ENCODE measurements around the gene IQSEC1. TPM values are rescaled to one million over a fixed set of nuclear protein-coding genes. Genes with fewer than 3 reads are reported as not detected.
A peak's percentile ranks its signal among the peaks of the same experiment; 100 is the strongest.

The IQSEC1 gene
- polyA plus RNA-seq, 4 donors, result 1.1 to 24.8 (median 7.8) TPM

DNA sequence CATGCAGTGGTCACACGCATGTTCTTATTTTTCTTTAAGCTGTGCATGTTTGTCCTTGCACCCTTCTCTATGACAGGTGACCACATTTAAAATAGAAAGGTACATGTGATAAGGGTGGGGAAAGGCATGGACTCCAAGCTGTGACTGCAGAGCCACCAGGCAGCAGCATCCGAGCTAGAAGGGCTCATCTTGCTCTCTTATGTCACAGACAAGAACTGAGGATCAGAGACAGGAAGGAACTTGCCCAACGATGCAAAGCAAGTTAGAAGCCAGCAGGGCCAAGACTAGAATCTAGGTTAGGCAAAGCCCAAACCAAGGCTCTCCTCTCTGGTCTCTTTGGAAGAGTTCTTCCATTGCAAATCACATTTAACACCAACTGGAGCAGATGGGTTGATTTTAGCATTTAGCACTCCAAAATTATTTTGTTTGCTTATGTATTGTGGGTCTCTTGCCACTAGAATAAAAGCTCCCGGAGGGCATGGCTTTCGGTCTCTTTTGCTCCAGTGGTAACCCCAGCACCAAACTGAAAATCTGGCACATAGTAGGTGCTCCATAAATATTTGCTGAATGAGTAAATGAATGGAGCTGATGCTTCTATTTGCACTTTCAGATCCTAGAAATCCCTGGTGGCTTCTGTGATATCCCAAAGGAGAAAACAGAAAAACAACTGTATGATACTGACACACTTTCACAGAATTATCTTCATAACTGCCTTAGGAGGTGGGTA lies 84.3 kb downstream of the IQSEC1 start:
- H3K9me3 ChIP-seq (ENCODE audit: control insufficient read depth in 2 of 2, insufficient read depth in 1 of 2, low read depth in 1 of 2, low read length in 1 of 2), result no peaks in the 10 kb centered on the region
- H3K4me1 ChIP-seq (ENCODE audit: control insufficient read depth in 3 of 3, insufficient read depth in 2 of 3, low read depth in 1 of 3, low read length in 2 of 3), result peaks cover 0 to 25% (median 0%) of the 10 kb centered on the region in 3 donors
- DNase-seq, result no peak
- H3K27me3 ChIP-seq (ENCODE audit: control insufficient read depth in 3 of 3, insufficient read depth in 3 of 3, low read length in 3 of 3), result peaks cover 0 to 5% (median 0%) of the 10 kb centered on the region in 3 donors
- no peak for FAIRE-seq
- peaks cover 0 to 2% (median 0%) of the 10 kb centered on the region in 3 donors for H3K36me3 ChIP-seq (ENCODE audit: control insufficient read depth in 3 of 3, insufficient read depth in 2 of 3, low read depth in 1 of 3, low read length in 3 of 3)
- H3K27ac ChIP-seq (ENCODE audit: low read depth in 1 of 3, low read length in 2 of 3), result no peak overlapping the region
- no peak overlapping the region for H3K4me3 ChIP-seq (ENCODE audit: low read depth in 1 of 3, low read length in 3 of 3)
- WGBS, 3 donors, result 84 to 89% (median 85%) methylated on average over 5 of the region's 5 CpGs

- DNase-seq (no peak), FAIRE-seq (no peak)
- H3K36me3 ChIP-seq (ENCODE audit: control insufficient read depth in 3 of 3, insufficient read depth in 2 of 3, low read depth in 1 of 3, low read length in 3 of 3), result peaks cover 0 to 2% (median 0%) of the 10 kb centered on the region in 3 donors
- H3K27me3 ChIP-seq (ENCODE audit: control insufficient read depth in 3 of 3, insufficient read depth in 3 of 3, low read length in 3 of 3), result no peaks in the 10 kb centered on the region
- H3K9me3 ChIP-seq (ENCODE audit: control insufficient read depth in 2 of 2, insufficient read depth in 1 of 2, low read depth in 1 of 2, low read length in 1 of 2), result no peaks in the 10 kb centered on the region
- no peak overlapping the region for H3K27ac ChIP-seq (ENCODE audit: low read depth in 1 of 3, low read length in 2 of 3)
- no peak overlapping the region for H3K4me3 ChIP-seq (ENCODE audit: low read depth in 1 of 3, low read length in 3 of 3)
- WGBS, 3 donors, result 82 to 90% (median 87%) methylated on average over 5 of the region's 5 CpGs
- peaks cover 0 to 23% (median 0%) of the 10 kb centered on the region in 3 donors for H3K4me1 ChIP-seq (ENCODE audit: control insufficient read depth in 3 of 3, insufficient read depth in 2 of 3, low read depth in 1 of 3, low read length in 2 of 3)
These were observed 85.6 kb downstream of the IQSEC1 start for GRCh38 chr3:12987602-12988001.

DNA sequence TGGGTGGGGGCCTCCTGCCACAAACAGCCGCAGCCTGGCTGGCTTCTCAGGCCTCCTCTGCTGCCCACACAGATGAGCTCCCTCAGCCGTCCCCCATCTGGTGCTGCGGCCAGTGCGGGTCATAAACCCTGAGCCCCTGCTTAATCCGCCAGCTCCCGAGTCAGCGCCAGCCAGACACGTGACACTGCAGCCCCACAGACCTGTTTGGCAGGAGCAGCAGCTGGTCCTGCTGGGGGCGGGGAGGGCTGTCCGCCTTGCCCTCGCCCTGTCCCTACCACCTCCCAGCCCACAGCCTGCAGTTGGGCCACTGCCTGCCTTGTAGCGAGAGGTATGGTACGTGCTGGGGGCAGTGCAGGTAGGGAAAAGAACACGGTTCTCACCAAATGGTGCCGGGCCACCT lies 86.2 kb downstream of the IQSEC1 start:
- DNase-seq (peak in 1 of 2 donors; percentile 39), FAIRE-seq (no peak)
- peaks cover 0 to 2% (median 0%) of the 10 kb centered on the region in 3 donors for H3K36me3 ChIP-seq (ENCODE audit: control insufficient read depth in 3 of 3, insufficient read depth in 2 of 3, low read depth in 1 of 3, low read length in 3 of 3)
- H3K4me3 ChIP-seq (ENCODE audit: low read depth in 1 of 3, low read length in 3 of 3), result no peak overlapping the region
- H3K4me1 ChIP-seq (ENCODE audit: control insufficient read depth in 3 of 3, insufficient read depth in 2 of 3, low read depth in 1 of 3, low read length in 2 of 3), result peaks cover 0 to 23% (median 0%) of the 10 kb centered on the region in 3 donors
- no peaks in the 10 kb centered on the region for H3K27me3 ChIP-seq (ENCODE audit: control insufficient read depth in 3 of 3, insufficient read depth in 3 of 3, low read length in 3 of 3)
- H3K27ac ChIP-seq (ENCODE audit: low read depth in 1 of 3, low read length in 2 of 3), result no peak overlapping the region
- WGBS, 3 donors, result 30 to 73% (median 51%) methylated on average over 15 of the region's 15 CpGs
- H3K9me3 ChIP-seq (ENCODE audit: control insufficient read depth in 2 of 2, insufficient read depth in 1 of 2, low read depth in 1 of 2, low read length in 1 of 2), result no peaks in the 10 kb centered on the region

DNA sequence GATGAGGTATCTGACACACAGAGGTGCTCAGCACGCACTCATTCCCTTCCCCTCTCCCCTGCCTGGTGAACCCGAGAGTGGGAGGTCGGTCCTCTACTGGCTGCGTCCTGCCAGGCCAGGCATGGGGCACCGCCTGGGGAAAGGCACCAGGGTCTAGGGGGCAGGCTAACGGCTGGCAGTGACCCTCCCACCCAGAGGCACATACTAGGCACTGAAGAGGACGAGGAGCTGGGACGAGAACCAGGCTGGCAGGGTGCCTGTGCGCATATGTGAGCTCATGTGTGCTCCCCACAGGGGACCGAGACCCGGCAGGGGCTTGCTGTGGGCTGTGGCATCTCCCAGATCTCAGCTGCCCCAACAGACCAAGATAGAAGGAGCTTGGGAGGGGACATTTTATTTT lies 86.7 kb downstream of the IQSEC1 start:
- H3K27ac ChIP-seq (ENCODE audit: low read depth in 1 of 3, low read length in 2 of 3), result no peak overlapping the region
- DNase-seq (no peak), FAIRE-seq (no peak)
- H3K9me3 ChIP-seq (ENCODE audit: control insufficient read depth in 2 of 2, insufficient read depth in 1 of 2, low read depth in 1 of 2, low read length in 1 of 2), result no peaks in the 10 kb centered on the region
- peaks cover 0 to 2% (median 0%) of the 10 kb centered on the region in 3 donors for H3K36me3 ChIP-seq (ENCODE audit: control insufficient read depth in 3 of 3, insufficient read depth in 2 of 3, low read depth in 1 of 3, low read length in 3 of 3)
- peaks cover 0 to 23% (median 0%) of the 10 kb centered on the region in 3 donors for H3K4me1 ChIP-seq (ENCODE audit: control insufficient read depth in 3 of 3, insufficient read depth in 2 of 3, low read depth in 1 of 3, low read length in 2 of 3)
- H3K4me3 ChIP-seq (ENCODE audit: low read depth in 1 of 3, low read length in 3 of 3), result no peak overlapping the region
- no peaks in the 10 kb centered on the region for H3K27me3 ChIP-seq (ENCODE audit: control insufficient read depth in 3 of 3, insufficient read depth in 3 of 3, low read length in 3 of 3)
- 83 to 88% (median 86%) methylated on average over 11 of the region's 11 CpGs for WGBS, 3 donors

GRCh38 chr3:12986031-12986430 lies 87.2 kb downstream of the IQSEC1 start:
- H3K4me1 ChIP-seq (ENCODE audit: control insufficient read depth in 3 of 3, insufficient read depth in 2 of 3, low read depth in 1 of 3, low read length in 2 of 3), result peaks cover 0 to 23% (median 0%) of the 10 kb centered on the region in 3 donors
- H3K36me3 ChIP-seq (ENCODE audit: control insufficient read depth in 3 of 3, insufficient read depth in 2 of 3, low read depth in 1 of 3, low read length in 3 of 3), result peaks cover 0 to 2% (median 0%) of the 10 kb centered on the region in 3 donors
- WGBS, 3 donors, result 74 to 93% (median 87%) methylated on average over 8 of the region's 8 CpGs
- no peak overlapping the region for H3K4me3 ChIP-seq (ENCODE audit: low read depth in 1 of 3, low read length in 3 of 3)
- FAIRE-seq (no peak), DNase-seq (peak in 1 of 2 donors; percentile 37)
- H3K9me3 ChIP-seq (ENCODE audit: control insufficient read depth in 2 of 2, insufficient read depth in 1 of 2, low read depth in 1 of 2, low read length in 1 of 2), result no peaks in the 10 kb centered on the region
- H3K27ac ChIP-seq (ENCODE audit: low read depth in 1 of 3, low read length in 2 of 3), result no peak overlapping the region
- H3K27me3 ChIP-seq (ENCODE audit: control insufficient read depth in 3 of 3, insufficient read depth in 3 of 3, low read length in 3 of 3), result no peaks in the 10 kb centered on the region

GRCh38 chr3:12985148-12985547 lies 88.1 kb downstream of the IQSEC1 start:
- no peak for DNase-seq
- no peak for FAIRE-seq
- Histone ChIP-seq H3K36me3 (ENCODE audit: control insufficient read depth in 3 of 3, insufficient read depth in 2 of 3, low read depth in 1 of 3, low read length in 3 of 3) (peaks cover 0 to 2% (median 0%) of the 10 kb centered on the region in 3 donors), H3K9me3 (ENCODE audit: control insufficient read depth in 2 of 2, insufficient read depth in 1 of 2, low read depth in 1 of 2, low read length in 1 of 2) (no peaks in the 10 kb centered on the region), H3K27ac (ENCODE audit: low read depth in 1 of 3, low read length in 2 of 3) (no peak overlapping the region), H3K4me3 (ENCODE audit: low read depth in 1 of 3, low read length in 3 of 3) (no peak overlapping the region), H3K27me3 (ENCODE audit: control insufficient read depth in 3 of 3, insufficient read depth in 3 of 3, low read length in 3 of 3) (no peaks in the 10 kb centered on the region), H3K4me1 (ENCODE audit: control insufficient read depth in 3 of 3, insufficient read depth in 2 of 3, low read depth in 1 of 3, low read length in 2 of 3) (peaks cover 0 to 23% (median 0%) of the 10 kb centered on the region in 3 donors)
- 58 to 84% (median 73%) methylated on average over 6 of the region's 6 CpGs for WGBS, 3 donors

DNA sequence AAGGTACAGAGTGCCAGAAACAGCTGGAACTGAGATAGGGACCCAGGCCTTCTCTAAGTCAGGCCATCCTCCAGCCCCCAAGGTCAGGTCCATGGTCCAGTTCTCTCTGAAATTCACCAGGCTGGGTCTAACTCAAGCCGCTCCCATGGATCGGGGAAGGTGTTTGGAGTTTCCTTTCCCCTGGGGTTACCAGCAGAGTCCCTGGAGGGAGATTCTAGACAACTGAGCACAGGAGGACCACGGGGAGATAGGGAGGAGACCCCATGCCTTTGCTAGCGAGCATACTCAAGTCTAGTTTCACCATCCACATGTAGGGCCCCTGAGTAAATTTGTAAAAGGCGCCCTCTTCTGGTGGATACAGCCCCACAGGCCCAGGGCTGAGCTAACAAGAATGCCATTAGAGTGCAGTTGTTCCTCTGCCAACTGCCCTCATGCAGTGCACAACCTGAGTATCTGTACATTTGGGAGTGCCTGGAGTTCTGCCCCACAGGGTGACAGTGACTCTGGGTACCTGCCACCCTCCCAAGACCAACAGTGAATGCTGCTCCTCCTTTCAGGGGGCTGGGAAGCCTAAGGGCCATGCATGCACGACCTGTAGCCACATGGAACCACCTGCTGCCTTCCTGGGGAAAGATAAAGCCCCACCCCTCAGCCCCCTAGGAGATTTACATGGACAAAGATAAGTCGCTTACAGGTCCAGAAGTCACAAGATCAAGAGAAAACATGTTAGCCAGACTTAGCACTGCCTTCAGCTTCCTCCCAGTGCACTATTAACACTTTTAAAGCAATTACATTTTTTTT lies 89.0 kb downstream of the IQSEC1 start:
- H3K9me3 ChIP-seq (ENCODE audit: control insufficient read depth in 2 of 2, insufficient read depth in 1 of 2, low read depth in 1 of 2, low read length in 1 of 2), result no peaks in the 10 kb centered on the region
- H3K27ac ChIP-seq (ENCODE audit: low read depth in 1 of 3, low read length in 2 of 3), result peak overlapping the region in 1 of 3 donors; percentile 67
- FAIRE-seq, result no peak
- no peaks in the 10 kb centered on the region for H3K27me3 ChIP-seq (ENCODE audit: control insufficient read depth in 3 of 3, insufficient read depth in 3 of 3, low read length in 3 of 3)
- H3K4me3 ChIP-seq (ENCODE audit: low read depth in 1 of 3, low read length in 3 of 3), result no peak overlapping the region
- H3K4me1 ChIP-seq (ENCODE audit: control insufficient read depth in 3 of 3, insufficient read depth in 2 of 3, low read depth in 1 of 3, low read length in 2 of 3), result peaks cover 0 to 23% (median 0%) of the 10 kb centered on the region in 3 donors
- DNase-seq, result peak; percentile 79 to 91
- 25 to 48% (median 39%) methylated on average over 7 of the region's 7 CpGs for WGBS, 3 donors
- peaks cover 0 to 2% (median 0%) of the 10 kb centered on the region in 3 donors for H3K36me3 ChIP-seq (ENCODE audit: control insufficient read depth in 3 of 3, insufficient read depth in 2 of 3, low read depth in 1 of 3, low read length in 3 of 3)

DNA sequence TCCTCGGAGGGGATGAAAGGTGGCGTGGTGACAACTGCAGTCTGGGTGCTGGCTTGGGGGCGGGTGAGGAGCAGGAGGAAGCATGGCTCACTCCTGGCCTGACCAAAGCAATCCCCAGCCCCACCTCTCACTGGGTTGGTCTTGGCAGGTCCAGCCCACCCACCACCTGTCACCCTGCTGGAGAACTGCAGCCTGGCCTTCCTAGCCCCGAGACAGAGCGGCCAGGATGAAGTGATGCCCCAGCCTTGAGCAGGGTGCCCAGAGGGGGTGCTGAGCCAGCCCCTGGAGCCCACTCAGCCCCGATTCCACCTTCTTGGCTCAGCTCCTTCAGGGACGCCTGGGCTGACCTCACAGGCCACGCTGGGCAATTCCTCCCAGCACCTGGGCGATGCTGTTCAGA lies 89.9 kb downstream of the IQSEC1 start:
- WGBS, 3 donors, result 82 to 88% (median 85%) methylated on average over 9 of the region's 9 CpGs
- no peak for DNase-seq

More for the DNA sequence above, 89.9 kb downstream of the IQSEC1 start:
- H3K4me3 ChIP-seq (ENCODE audit: low read depth in 1 of 3, low read length in 3 of 3), result no peak overlapping the region
- FAIRE-seq, result no peak
- H3K27me3 ChIP-seq (ENCODE audit: control insufficient read depth in 3 of 3, insufficient read depth in 3 of 3, low read length in 3 of 3), result no peaks in the 10 kb centered on the region
- H3K36me3 ChIP-seq (ENCODE audit: control insufficient read depth in 3 of 3, insufficient read depth in 2 of 3, low read depth in 1 of 3, low read length in 3 of 3), result peaks cover 0 to 2% (median 0%) of the 10 kb centered on the region in 3 donors
- H3K4me1 ChIP-seq (ENCODE audit: control insufficient read depth in 3 of 3, insufficient read depth in 2 of 3, low read depth in 1 of 3, low read length in 2 of 3), result peaks cover 0 to 23% (median 0%) of the 10 kb centered on the region in 3 donors
- H3K9me3 ChIP-seq (ENCODE audit: control insufficient read depth in 2 of 2, insufficient read depth in 1 of 2, low read depth in 1 of 2, low read length in 1 of 2), result no peaks in the 10 kb centered on the region
- no peak overlapping the region for H3K27ac ChIP-seq (ENCODE audit: low read depth in 1 of 3, low read length in 2 of 3)

Data from small intestine (tissue), 7 donors.